GM21381 (cell line): Measurements from ENCODE around the gene DDX10.

Experiments
- ATAC-seq: cut with Tn5 transposase; IDR thresholded peaks from one replicate; pipeline ENCODE4 v1.9.1; 2021; ENCODE audit warnings: mild to moderate bottlenecking, moderate library complexity; ENCODE audit not compliant: unreplicated experiment

The DDX10 gene

GRCh38 chr11:108865406-108865805 lies 200.5 kb downstream of the DDX10 start:
- ATAC-seq, result no peak

- no peak for ATAC-seq
Observed at GRCh38 chr11:108866781-108867180, 201.9 kb downstream of the DDX10 start.

- ATAC-seq, result no peak
Observed at GRCh38 chr11:108870373-108871020, 205.6 kb downstream of the DDX10 start.

- no peak for ATAC-seq
Observed at GRCh38 chr11:108871152-108871551, 206.3 kb downstream of the DDX10 start.

GRCh38 chr11:108871867-108872266 lies 207.0 kb downstream of the DDX10 start:
- ATAC-seq, result no peak

- ATAC-seq, result no peak
Observed at GRCh38 chr11:108872781-108873291, 208.0 kb downstream of the DDX10 start.

GRCh38 chr11:108873310-108873709 lies 208.4 kb downstream of the DDX10 start:
- ATAC-seq, result no peak

- no peak for ATAC-seq
Observed at GRCh38 chr11:108873941-108874340, 209.1 kb downstream of the DDX10 start.

GRCh38 chr11:108875134-108875533 lies 210.3 kb downstream of the DDX10 start:
- ATAC-seq, result no peak

- no peak for ATAC-seq
Observed at GRCh38 chr11:108877178-108877577, 212.3 kb downstream of the DDX10 start.

GRCh38 chr11:108880510-108880909 lies 215.6 kb downstream of the DDX10 start:
- ATAC-seq, result no peak

- ATAC-seq, result no peak
Observed at GRCh38 chr11:108881131-108881530, 216.3 kb downstream of the DDX10 start.

GRCh38 chr11:108882211-108882831 lies 217.5 kb downstream of the DDX10 start:
- no peak for ATAC-seq

- no peak for ATAC-seq
Observed at GRCh38 chr11:108886005-108886659, 221.3 kb downstream of the DDX10 start.

GRCh38 chr11:108886660-108887009 lies 221.8 kb downstream of the DDX10 start:
- ATAC-seq, result no peak

- no peak for ATAC-seq
Observed at GRCh38 chr11:108887436-108888238, 222.8 kb downstream of the DDX10 start.

- ATAC-seq, result no peak
Observed at GRCh38 chr11:108890482-108891105, 225.7 kb downstream of the DDX10 start.

GRCh38 chr11:108891143-108891542 lies 226.3 kb downstream of the DDX10 start:
- ATAC-seq, result no peak

GRCh38 chr11:108891909-108892511 lies 227.1 kb downstream of the DDX10 start:
- no peak for ATAC-seq
